Adrenal gland (tissue), 5 donors: ENCODE data around the gene ATN1.
"Not testable (repeated sequence)": the region's sequence is repeated elsewhere in the genome, so short reads cannot be mapped to it uniquely, and the experiment has no call there.

ENCODE experiments used
- CTCF ChIP-seq, 6 experiments: fragments of 450-650 bp in 4 of 6; fragments of 200-600 bp in 2 of 6; sonication (generic) in 1 of 6; IDR thresholded peaks; 1 replicate in 5 of 6; 2 replicates in 1 of 6; pipeline versions ENCODE4 v1.5.1 to v1.8.0; 2016 to 2021; ENCODE audit warnings: antibody characterized with exemption in 6 of 6, mild to moderate bottlenecking in 2 of 6, moderate library complexity in 1 of 6
- POLR2A ChIP-seq, 2 donors: fragments of 450-650 bp; IDR thresholded peaks; one replicate each; pipeline ENCODE4 v1.6.1; 2017; ENCODE audit warnings: antibody characterized with exemption in 2 of 2, mild to moderate bottlenecking in 2 of 2, moderate library complexity in 1 of 2
- donor health status: DM: no; HTN: no; CAD: no.

- not testable (repeated sequence) for TF ChIP-seq CTCF, POLR2A (IDR thresholded peaks at IDR 0.05)
These were observed 37.8 kb upstream of the ATN1 start for GRCh38 chr12:6889775-6890573.
